ENCODE data around the gene NRBP1.
"Not testable (repeated sequence)": the region's sequence is repeated elsewhere in the genome, so short reads cannot be mapped to it uniquely, and the experiment has no call there.

The NRBP1 gene

DNA sequence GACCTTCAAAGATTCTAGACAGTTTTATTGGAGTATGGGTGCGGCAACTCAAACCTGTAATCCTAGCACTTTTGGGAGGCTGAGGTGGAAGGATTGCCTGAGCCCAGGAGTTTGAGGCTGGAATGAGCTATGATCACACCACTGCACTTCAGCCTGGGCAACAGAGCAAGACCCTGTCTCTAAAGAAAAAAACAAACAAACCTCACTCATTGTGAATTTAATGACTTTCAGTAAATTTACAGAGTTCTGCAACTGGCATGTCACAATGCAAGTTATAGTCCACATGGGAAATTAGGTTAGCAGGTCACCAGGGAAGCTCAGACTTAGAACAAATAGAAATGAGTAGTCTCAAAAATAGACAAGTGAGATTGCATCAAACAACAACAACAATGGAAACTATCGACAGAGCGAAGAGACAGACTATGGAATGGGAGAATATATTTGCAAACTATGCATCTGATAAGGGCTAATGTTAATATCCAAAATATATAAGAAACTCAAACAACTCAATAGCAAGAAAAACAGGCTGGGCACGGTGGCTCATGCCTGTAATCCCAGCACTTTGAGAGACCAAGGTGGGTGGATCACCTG is 6.7 kb upstream of the NRBP1 start:
- no peak for DNase-seq (ENCODE audit: low read depth in 4 of 4, low spot score in 1 of 4)

GRCh38 chr2:27422958-27423357 is 5.5 kb upstream of the NRBP1 start:
- DNase-seq (ENCODE audit: low read depth in 4 of 4, low spot score in 1 of 4) = no peak

DNA sequence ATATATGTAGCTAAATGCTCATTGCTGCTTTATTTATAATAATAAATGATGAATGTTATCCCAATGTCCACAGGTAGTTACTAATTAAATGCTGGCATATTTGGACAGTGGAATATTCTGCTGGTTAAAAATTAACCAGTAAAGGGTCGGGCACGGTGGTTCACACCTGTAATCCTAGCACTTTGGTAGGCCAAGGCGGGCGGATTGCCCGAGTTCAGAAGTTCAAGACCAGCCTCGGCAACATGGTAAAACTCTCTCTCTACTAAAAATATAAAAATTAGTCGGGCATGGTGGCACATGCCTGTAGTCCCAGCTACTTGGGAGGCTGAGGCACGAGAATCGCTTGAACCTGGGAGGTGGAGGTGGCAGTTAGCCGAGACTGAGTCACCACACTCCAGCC is 3.4 kb upstream of the NRBP1 start:
- DNase-seq (ENCODE audit: low read depth in 4 of 4, low spot score in 1 of 4) = not testable (repeated sequence)

DNA sequence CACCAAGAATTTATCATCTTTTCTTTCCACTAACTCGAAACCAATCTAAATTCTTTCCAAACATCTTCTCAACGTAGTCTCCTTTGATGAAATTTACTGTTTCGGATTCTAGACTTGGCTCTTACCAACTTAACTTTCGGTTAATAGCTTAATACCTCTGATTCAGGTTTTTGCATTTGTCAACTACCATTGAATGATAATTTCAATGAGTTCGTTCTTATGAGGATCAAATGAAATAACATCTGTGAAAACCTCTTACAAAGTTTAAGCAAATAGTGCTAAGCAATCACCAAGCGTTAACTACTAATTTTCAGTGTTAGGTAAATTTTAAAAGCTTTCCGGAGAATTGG is 593 bp upstream of the NRBP1 start:
- no peak for DNase-seq (ENCODE audit: low read depth in 4 of 4, low spot score in 1 of 4)

DNA sequence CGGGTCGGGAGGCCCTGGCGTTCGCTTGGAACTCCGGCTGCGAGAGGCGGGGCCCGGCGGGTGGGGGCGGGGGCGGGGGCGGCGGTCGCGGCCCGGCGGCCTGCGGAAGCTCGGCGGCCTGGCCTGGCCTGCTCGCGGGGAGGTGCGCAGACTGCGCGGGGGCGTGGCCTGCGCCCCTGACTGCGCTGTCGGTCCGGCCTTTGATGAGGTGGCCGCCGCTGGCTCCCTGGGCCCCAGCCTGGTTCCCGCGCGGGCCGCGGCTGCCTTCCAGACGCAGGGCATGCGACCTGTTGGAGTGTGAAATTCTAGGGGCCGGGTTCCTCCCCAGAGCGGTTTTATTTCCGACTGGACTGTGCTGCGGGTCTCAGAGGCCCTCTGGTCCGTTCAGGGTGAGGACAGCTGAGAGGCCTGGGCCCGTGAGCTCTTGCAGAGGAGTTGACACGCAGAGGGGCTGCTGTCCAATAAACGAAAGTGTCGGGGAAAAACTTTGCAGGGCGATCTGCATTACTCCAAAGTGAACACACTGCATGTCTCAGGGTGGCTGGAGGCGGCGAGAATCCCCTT is 629 bp downstream of the NRBP1 start:
- DNase-seq (ENCODE audit: low read depth in 4 of 4, low spot score in 1 of 4) = peak; percentile 29 to 71 (median 45)

DNA sequence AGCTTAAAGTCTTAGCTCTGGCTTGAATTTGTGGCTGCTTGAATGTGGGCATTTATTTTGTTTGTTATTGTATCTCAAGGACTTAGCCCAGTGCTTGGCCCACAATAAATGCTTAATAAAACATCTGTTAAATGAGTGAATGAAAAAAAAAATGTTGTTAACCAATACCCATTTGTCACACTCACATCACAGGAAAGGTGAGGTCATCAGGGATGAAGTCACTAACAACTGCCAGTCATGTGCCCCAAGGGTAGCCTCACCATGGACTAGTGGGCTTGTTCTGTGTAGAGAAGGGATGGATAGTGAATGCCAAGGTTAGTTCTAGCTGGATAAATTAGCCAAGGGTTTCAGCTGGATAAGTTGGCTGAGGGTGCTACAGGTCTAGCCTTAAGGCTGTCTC is 3.0 kb downstream of the NRBP1 start:
- no peak for DNase-seq (ENCODE audit: low read depth in 4 of 4, low spot score in 1 of 4)

DNA sequence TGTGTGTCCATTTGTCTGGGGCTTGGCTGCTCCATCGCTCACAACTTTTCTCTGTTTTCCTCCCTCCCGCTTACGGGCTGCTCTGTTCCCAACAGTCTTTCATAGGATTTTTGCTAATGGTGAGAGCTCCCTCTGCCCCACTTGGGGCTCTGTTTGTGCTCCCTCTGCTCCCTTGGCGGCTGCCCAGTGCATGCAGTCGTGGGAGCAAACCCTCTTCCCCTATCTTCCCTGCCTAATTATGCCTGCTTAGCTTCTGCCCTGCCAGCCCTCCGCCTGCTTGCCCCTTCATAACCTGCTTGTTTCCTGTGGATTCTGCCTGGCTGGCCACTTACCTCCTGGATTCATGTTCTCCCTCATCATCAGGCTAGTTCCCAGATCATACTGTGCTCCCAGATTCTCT is 7.2 kb downstream of the NRBP1 start:
- no peak for DNase-seq (ENCODE audit: low read depth in 4 of 4, low spot score in 1 of 4)

DNA sequence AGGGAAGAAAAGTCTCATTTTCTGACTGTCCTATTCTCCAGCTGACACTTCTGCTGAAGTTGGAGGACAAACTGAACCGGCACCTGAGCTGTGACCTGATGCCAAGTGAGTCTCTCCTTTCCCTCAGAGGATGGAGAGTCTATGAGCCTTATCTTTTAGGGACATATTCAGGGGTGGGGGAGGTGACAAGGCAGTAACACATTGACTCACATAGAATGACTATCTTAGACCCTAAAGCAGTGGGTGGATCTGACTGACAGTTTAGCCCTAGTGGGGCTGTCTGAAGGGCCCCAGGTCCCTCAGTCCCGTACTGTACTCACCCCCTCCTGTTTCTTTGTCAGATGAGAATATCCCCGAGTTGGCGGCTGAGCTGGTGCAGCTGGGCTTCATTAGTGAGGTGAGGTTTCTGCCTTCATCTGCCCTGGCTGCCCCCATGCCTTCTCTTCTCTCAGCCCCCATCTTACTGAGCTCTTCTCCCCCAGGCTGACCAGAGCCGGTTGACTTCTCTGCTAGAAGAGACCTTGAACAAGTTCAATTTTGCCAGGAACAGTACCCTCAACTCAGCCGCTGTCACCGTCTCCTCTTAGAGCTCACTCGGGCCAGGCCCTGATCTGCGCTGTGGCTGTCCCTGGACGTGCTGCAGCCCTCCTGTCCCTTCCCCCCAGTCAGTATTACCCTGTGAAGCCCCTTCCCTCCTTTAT is 12.9 kb downstream of the NRBP1 start:
- DNase-seq (ENCODE audit: low read depth in 4 of 4, low spot score in 1 of 4) = no peak

GRCh38 chr2:27441958-27442919 is 13.8 kb downstream of the NRBP1 start, which contains the start of gene KRTCAP3:
Gene KRTCAP3 (plus strand): TSS chr2:27442381. CDS start chr2:27442413, 32 bp downstream.
- no peak for DNase-seq (ENCODE audit: low read depth in 4 of 4, low spot score in 1 of 4)

DNA sequence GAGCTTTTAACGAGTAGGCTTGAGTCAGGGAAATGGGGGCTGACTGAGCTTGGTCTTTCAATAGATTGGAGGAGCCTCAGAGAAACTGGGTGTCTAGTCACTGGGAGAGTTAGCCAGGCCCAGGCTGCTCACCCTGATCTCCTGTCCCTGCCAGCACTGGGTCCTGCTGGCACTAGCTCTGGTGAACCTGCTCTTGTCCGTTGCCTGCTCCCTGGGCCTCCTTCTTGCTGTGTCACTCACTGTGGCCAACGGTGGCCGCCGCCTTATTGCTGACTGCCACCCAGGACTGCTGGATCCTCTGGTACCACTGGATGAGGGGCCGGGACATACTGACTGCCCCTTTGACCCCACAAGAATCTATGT is 14.5 kb downstream of the NRBP1 start:
- DNase-seq (ENCODE audit: low read depth in 4 of 4, low spot score in 1 of 4) = no peak

- no peak for DNase-seq (ENCODE audit: low read depth in 4 of 4, low spot score in 1 of 4)
Observed at GRCh38 chr2:27445155-27445554, 16.7 kb downstream of the NRBP1 start.

- no peak for DNase-seq (ENCODE audit: low read depth in 4 of 4, low spot score in 1 of 4)
Observed at GRCh38 chr2:27445615-27446014, 17.2 kb downstream of the NRBP1 start.

DNA sequence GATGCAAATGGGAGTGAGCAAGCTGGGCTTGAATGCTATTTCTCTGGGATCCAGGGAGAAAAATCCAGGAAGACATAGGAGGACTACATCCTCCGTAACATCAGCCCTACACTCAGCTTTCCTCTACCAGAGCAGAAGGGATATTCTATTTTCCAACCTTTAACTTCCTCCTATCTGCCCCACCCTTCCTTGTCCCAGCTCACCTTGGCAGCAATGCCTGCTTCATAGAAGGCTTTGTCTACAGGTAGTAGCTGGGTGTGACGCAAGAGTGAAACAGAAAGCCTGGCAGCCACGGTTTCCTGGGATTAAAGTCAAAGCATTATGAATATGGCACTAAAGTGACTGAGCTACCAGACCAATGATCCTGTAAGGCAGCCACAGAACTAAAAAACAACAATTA is 17.6 kb downstream of the NRBP1 start:
- no peak for DNase-seq (ENCODE audit: low read depth in 4 of 4, low spot score in 1 of 4)

DNA sequence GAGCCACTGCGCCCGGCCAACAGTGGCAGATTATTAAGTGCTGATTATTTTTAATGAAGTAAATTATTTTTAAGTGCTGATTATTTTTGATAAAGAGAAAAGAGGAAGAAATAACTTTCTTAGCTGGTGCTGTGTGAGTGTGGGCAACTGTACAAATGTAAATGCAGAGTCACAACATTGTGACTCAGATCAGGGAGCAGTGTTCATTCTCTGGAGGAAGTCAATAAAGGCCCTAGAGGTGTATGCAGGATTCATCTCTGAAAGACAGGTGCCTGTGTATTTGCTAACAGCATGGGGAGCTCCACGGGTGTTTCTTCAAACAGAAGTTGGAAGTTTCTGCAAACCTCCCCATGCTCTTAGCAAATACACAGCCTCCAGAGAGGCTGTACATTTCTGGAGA is 19.9 kb downstream of the NRBP1 start:
- no peak for DNase-seq (ENCODE audit: low read depth in 4 of 4, low spot score in 1 of 4)

- DNase-seq (ENCODE audit: low read depth in 4 of 4, low spot score in 1 of 4) = no peak
Observed at GRCh38 chr2:27451095-27451494, 22.7 kb downstream of the NRBP1 start.

DNA sequence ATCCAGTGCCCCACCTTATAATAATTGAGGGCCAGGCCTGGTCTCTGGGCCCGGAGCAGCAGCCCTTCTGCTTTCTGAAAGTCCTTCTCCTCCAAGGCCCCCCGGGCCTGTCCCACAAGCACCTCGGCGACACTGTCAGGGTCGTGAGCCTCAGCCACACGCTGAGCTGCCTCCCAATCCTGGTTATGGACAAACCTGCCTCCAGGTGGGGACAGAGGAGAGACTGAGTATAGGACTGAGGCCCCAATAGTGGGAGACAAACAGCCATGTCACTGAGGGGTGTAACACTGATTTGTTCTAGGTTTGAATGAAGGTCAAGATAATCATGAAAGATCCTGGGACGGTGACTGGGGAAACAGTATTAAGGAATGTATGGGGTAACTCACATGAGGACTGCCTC is 25.5 kb downstream of the NRBP1 start:
- DNase-seq (ENCODE audit: low read depth in 4 of 4, low spot score in 1 of 4) = no peak

DNA sequence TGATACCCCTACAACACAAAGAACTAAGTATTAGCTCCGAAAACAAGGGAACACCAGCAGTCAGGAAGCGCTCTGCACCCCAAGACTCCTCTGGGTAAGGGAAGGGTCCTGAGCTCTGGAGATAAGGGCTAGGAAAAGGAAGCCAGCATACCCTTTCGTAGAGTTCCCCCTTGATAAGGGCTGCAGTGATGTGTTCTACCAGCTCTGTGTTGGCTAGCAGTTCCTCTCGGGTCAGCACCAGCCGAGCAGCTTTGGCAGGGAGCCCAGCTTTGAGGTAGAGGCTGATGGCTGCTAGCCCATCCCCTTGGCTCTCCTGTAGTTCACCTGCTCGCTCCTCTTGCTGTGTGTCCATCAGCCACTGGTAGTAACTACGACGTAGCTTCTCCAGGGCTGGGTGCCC is 32.7 kb downstream of the NRBP1 start:
- DNase-seq (ENCODE audit: low read depth in 4 of 4, low spot score in 1 of 4) = no peak

- DNase-seq (ENCODE audit: low read depth in 4 of 4, low spot score in 1 of 4) = no peak
Observed at GRCh38 chr2:27464443-27464842, 36.0 kb downstream of the NRBP1 start.

DNA sequence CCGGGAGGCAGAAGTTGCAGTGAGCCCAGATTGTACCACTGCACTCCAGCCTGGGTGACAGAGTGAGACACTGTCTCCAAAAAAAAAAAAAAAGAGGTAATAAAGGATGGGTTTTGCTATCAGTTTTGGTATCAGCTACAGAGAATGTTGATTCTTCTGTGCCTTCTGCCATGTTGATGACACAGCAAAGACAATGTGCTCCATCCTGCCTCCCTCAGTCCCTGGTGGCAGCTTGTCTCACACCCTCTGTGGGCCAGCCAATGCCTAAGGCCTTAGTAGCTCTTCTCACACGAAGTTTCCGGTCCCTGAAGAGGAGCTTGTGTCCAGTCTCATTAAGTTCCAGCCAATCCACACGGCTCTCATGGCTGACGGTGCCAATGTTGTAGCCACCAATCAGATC is 43.5 kb downstream of the NRBP1 start:
- no peak for DNase-seq (ENCODE audit: low read depth in 4 of 4, low spot score in 1 of 4)

GRCh38 chr2:27485496-27485895 is 57.1 kb downstream of the NRBP1 start:
- no peak for DNase-seq (ENCODE audit: low read depth in 4 of 4, low spot score in 1 of 4)

- no peak for DNase-seq (ENCODE audit: low read depth in 4 of 4, low spot score in 1 of 4)
Observed at GRCh38 chr2:27489118-27489497, 60.7 kb downstream of the NRBP1 start.
